GM12878 (cell line): ENCODE results near the gene C1RL.

ENCODE experiments used
- BMI1 ChIP-seq: fragments of 450-650 bp; IDR thresholded peaks from 2 replicates; pipeline ENCODE4 v1.6.1; 2016; ENCODE audit warnings: mild to moderate bottlenecking, moderate library complexity, borderline replicate concordance
- CTCF ChIP-seq, 3 experiments: IDR thresholded peaks in 2 of 3; conservative IDR thresholded peaks in 1 of 3; 2 replicates each; pipeline ENCODE4 v1.5.1; 2011; ENCODE audit warnings: low read depth in 3 of 3, low read length in 3 of 3, mild to moderate bottlenecking in 3 of 3, control low read depth in 2 of 3, moderate library complexity in 2 of 3, inconsistent platforms in 1 of 3, mixed read lengths in 1 of 3; ENCODE audit not compliant: control insufficient read depth in 2 of 3, insufficient read depth in 1 of 3; ENCODE audit errors: extremely low read depth in 1 of 3
- DPF2 ChIP-seq: fragments of 450-650 bp; IDR thresholded peaks from 2 replicates; pipeline ENCODE4 v1.6.1; 2017; ENCODE audit warnings: mild to moderate bottlenecking
- ELK1 ChIP-seq: IDR thresholded peaks from 2 replicates; pipeline ENCODE4 v1.6.1; 2012; ENCODE audit warnings: low read depth, low read length, improper control_type of control experiment
- ETV6 ChIP-seq, 2 experiments: fragments of 450-650 bp in 1 of 2; IDR thresholded peaks in 1 of 2; conservative IDR thresholded peaks in 1 of 2; 2 replicates each; pipeline ENCODE4 v1.6.1; 2014; ENCODE audit warnings: antibody characterized with exemption in 1 of 2, borderline replicate concordance in 1 of 2, low read depth in 1 of 2, mild to moderate bottlenecking in 1 of 2, moderate library complexity in 1 of 2
- EZH2 ChIP-seq: IDR thresholded peaks from 2 replicates; pipeline ENCODE4 v1.6.1; 2012; ENCODE audit warnings: low read depth, mild to moderate bottlenecking, control low read depth, inconsistent platforms, low read length, borderline replicate concordance; ENCODE audit not compliant: control insufficient read depth
- HDAC2 ChIP-seq: fragments of 200-600 bp; sonication (generic); IDR thresholded peaks from 2 replicates; pipeline ENCODE4 v1.6.1; 2017
- NRF1 ChIP-seq: conservative IDR thresholded peaks from 2 replicates; pipeline ENCODE4 v1.6.1; 2011; ENCODE audit warnings: mild to moderate bottlenecking, low read depth, low read length, improper control_type of control experiment
- POLR2A ChIP-seq: IDR thresholded peaks from 2 replicates; pipeline ENCODE4 v1.6.1; 2011; ENCODE audit warnings: low read depth, mild to moderate bottlenecking, low read length
- POLR2AphosphoS5 ChIP-seq: IDR thresholded peaks from 2 replicates; pipeline ENCODE4 v1.6.1; 2011; ENCODE audit warnings: mild to moderate bottlenecking, low read length, inconsistent platforms
- TF ChIP-seq, protein P1 (sequence below): IDR thresholded peaks from 2 replicates; pipeline ENCODE4 v1.6.1; 2012; ENCODE audit warnings: low read depth, low read length, improper control_type of control experiment
- TF ChIP-seq, protein P2 (sequence below): IDR thresholded peaks from 2 replicates; pipeline ENCODE4 v1.6.1; 2012; ENCODE audit warnings: low read depth, low read length, improper control_type of control experiment
- TF ChIP-seq, protein P3 (sequence below): fragments of 450-650 bp; IDR thresholded peaks from 2 replicates; pipeline ENCODE4 v1.6.1; 2017; ENCODE audit warnings: mild to moderate bottlenecking

GRCh38 chr12:7113389-7113871, 4.4 kb upstream of the C1RL start:
- TF ChIP-seq BMI1 (no peak), EZH2 (no peak), POLR2A (no peak), DPF2 (no peak), CTCF (IDR thresholded peaks at IDR 0.05 in 2 of 3, conservative IDR thresholded peaks at IDR 0.05 in 1 of 3; ENCODE audit: control insufficient read depth in 2 of 3, extremely low read depth in 1 of 3, insufficient read depth in 1 of 3, low read depth in 3 of 3, low read length in 3 of 3) (peak; percentile 78 to 84 (median 80)), POLR2AphosphoS5 (no peak), NRF1 (no peak), ETV6 (conservative IDR thresholded peaks at IDR 0.05 in 1 of 2, IDR thresholded peaks at IDR 0.05 in 1 of 2; ENCODE audit: borderline replicate concordance in 1 of 2, low read depth in 1 of 2) (no peak), HDAC2 (no peak), ELK1 (no peak)
- TF ChIP-seq, protein P1, sequence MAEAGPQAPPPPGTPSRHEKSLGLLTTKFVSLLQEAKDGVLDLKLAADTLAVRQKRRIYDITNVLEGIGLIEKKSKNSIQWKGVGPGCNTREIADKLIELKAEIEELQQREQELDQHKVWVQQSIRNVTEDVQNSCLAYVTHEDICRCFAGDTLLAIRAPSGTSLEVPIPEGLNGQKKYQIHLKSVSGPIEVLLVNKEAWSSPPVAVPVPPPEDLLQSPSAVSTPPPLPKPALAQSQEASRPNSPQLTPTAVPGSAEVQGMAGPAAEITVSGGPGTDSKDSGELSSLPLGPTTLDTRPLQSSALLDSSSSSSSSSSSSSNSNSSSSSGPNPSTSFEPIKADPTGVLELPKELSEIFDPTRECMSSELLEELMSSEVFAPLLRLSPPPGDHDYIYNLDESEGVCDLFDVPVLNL: no peak
- TF ChIP-seq, protein P2, sequence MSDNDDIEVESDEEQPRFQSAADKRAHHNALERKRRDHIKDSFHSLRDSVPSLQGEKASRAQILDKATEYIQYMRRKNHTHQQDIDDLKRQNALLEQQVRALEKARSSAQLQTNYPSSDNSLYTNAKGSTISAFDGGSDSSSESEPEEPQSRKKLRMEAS: no peak
- TF ChIP-seq, protein P3, sequence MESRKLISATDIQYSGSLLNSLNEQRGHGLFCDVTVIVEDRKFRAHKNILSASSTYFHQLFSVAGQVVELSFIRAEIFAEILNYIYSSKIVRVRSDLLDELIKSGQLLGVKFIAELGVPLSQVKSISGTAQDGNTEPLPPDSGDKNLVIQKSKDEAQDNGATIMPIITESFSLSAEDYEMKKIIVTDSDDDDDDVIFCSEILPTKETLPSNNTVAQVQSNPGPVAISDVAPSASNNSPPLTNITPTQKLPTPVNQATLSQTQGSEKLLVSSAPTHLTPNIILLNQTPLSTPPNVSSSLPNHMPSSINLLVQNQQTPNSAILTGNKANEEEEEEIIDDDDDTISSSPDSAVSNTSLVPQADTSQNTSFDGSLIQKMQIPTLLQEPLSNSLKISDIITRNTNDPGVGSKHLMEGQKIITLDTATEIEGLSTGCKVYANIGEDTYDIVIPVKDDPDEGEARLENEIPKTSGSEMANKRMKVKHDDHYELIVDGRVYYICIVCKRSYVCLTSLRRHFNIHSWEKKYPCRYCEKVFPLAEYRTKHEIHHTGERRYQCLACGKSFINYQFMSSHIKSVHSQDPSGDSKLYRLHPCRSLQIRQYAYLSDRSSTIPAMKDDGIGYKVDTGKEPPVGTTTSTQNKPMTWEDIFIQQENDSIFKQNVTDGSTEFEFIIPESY: no peak
